CD14-positive monocyte (primary cell): ENCODE data around the gene CT47C1. TPM values are rescaled to one million over a fixed set of nuclear protein-coding genes. Genes with fewer than 3 reads are reported as not detected.

Experiments
- DNase-seq, 3 donors: peaks; one replicate each; pipeline ENCODE4 v3.0.0-alpha.2; 2011 to 2022
- H2AFZ ChIP-seq: 2 replicates; pipeline ENCODE4 v1.6.0; 2012; ENCODE audit warnings: mild to moderate bottlenecking, low read depth, low read length, inconsistent platforms; ENCODE audit not compliant: insufficient read depth, poor library complexity, severe bottlenecking
- H3K27ac ChIP-seq, 2 donors: 1 replicate in 1 of 2; 2 replicates in 1 of 2; pipeline ENCODE4 v1.5.1; 2012 to 2013; ENCODE audit warnings: low read length in 2 of 2, control low read depth in 1 of 2, inconsistent platforms in 1 of 2, low read depth in 1 of 2, mild to moderate bottlenecking in 1 of 2
- H3K27me3 ChIP-seq, 2 donors: one replicate each; pipeline versions ENCODE4 v1.6.0 to v1.6.1; 2011 to 2013; ENCODE audit warnings: low read length in 2 of 2; ENCODE audit not compliant: control insufficient read depth in 2 of 2, insufficient read depth in 2 of 2
- H3K36me3 ChIP-seq, 2 donors: replicated peaks in 1 of 2; 1 replicate in 1 of 2; 2 replicates in 1 of 2; pipeline versions ENCODE4 v1.5.1 to v1.6.1; 2012 to 2013; ENCODE audit warnings: low read length in 2 of 2, control low read depth in 1 of 2, inconsistent platforms in 1 of 2, mild to moderate bottlenecking in 1 of 2; ENCODE audit not compliant: insufficient read depth in 2 of 2, control insufficient read depth in 1 of 2
- H3K4me1 ChIP-seq, 2 donors: 1 replicate in 1 of 2; 2 replicates in 1 of 2; pipeline versions ENCODE4 v1.5.1 to v1.6.1; 2012 to 2013; ENCODE audit warnings: low read length in 2 of 2, control low read depth in 1 of 2, inconsistent platforms in 1 of 2, mild to moderate bottlenecking in 1 of 2, moderate library complexity in 1 of 2; ENCODE audit not compliant: insufficient read depth in 2 of 2, control insufficient read depth in 1 of 2
- H3K4me2 ChIP-seq: replicated peaks from 2 replicates; pipeline ENCODE3; 2012; ENCODE audit warnings: low read length, moderate library complexity, mild to moderate bottlenecking; ENCODE audit not compliant: poor library complexity, severe bottlenecking; ENCODE audit errors: extremely low read depth
- H3K4me3 ChIP-seq, 3 experiments: fragments of 200-600 bp in 1 of 3; sonication (generic) in 1 of 3; replicated peaks in 1 of 3; 1 replicate in 2 of 3; 2 replicates in 1 of 3; pipeline ENCODE4 v1.5.1; 2011 to 2013; ENCODE audit warnings: low read length in 3 of 3, mild to moderate bottlenecking in 3 of 3, control low read depth in 2 of 3, low read depth in 2 of 3, inconsistent platforms in 1 of 3, moderate library complexity in 1 of 3
- H3K79me2 ChIP-seq: 2 replicates; pipeline ENCODE4 v1.6.0; 2012; ENCODE audit warnings: mild to moderate bottlenecking, control low read depth, inconsistent platforms, low read length, moderate library complexity; ENCODE audit not compliant: insufficient read depth
- H3K9ac ChIP-seq: 2 replicates; pipeline ENCODE4 v1.6.0; 2017; ENCODE audit warnings: low read length, mild to moderate bottlenecking; ENCODE audit not compliant: insufficient read depth, poor library complexity, severe bottlenecking
- H3K9me3 ChIP-seq, 2 donors: replicated peaks in 1 of 2; 1 replicate in 1 of 2; 2 replicates in 1 of 2; pipeline versions ENCODE4 v1.5.1 to v1.6.1; 2012 to 2013; ENCODE audit warnings: low read length in 2 of 2, control low read depth in 1 of 2; ENCODE audit not compliant: control insufficient read depth in 1 of 2, insufficient read depth in 1 of 2
- H4K20me1 ChIP-seq: 2 replicates; pipeline ENCODE4 v1.6.0; 2012; ENCODE audit warnings: mild to moderate bottlenecking, low read length, control low read depth, moderate library complexity; ENCODE audit not compliant: insufficient read depth
- H3K27ac Mint-ChIP-seq, 7 donors: one replicate each; pipeline ENCODE4 v1.8.0; 2020; ENCODE audit warnings: mild to moderate bottlenecking in 7 of 7, mixed read lengths in 7 of 7, moderate library complexity in 6 of 7, inconsistent platforms in 2 of 7
- H3K27me3 Mint-ChIP-seq, 3 donors: one replicate each; pipeline ENCODE4 v1.8.0; 2021 to 2022; ENCODE audit warnings: low read depth in 3 of 3, mild to moderate bottlenecking in 3 of 3, mixed read lengths in 3 of 3, moderate library complexity in 3 of 3, inconsistent platforms in 1 of 3
- H3K36me3 Mint-ChIP-seq, 2 donors: one replicate each; pipeline ENCODE4 v1.8.0; 2020; ENCODE audit warnings: mixed read lengths in 2 of 2, inconsistent platforms in 1 of 2, mild to moderate bottlenecking in 1 of 2
- H3K4me1 Mint-ChIP-seq: one replicate; pipeline ENCODE4 v1.8.0; 2020; ENCODE audit warnings: mild to moderate bottlenecking, mixed read lengths
- H3K4me3 Mint-ChIP-seq, 2 donors: one replicate each; pipeline ENCODE4 v1.8.0; 2020; ENCODE audit warnings: mild to moderate bottlenecking in 2 of 2, mixed read lengths in 2 of 2, moderate library complexity in 1 of 2
- H3K9me3 Mint-ChIP-seq, 7 donors: one replicate each; pipeline ENCODE4 v1.8.0; 2020 to 2022; ENCODE audit warnings: mixed read lengths in 7 of 7, mild to moderate bottlenecking in 6 of 7, moderate library complexity in 6 of 7, inconsistent platforms in 2 of 7
- CTCF ChIP-seq: fragments of 200-600 bp; IDR thresholded peaks from one replicate; pipeline ENCODE4 v1.8.0; 2022; ENCODE audit warnings: antibody characterized with exemption, mild to moderate bottlenecking
- intact Hi-C, 2 donors: fragments of 100-400 bp; cut with micrococcal nuclease; formaldehyde crosslinking; loops; one replicate each; pipeline versions ENCODE4 v1.15.0 to v1.15.1; 2023
- polyA plus RNA-seq, 3 donors: library from polyadenylated mRNA; depleted of rRNA in 1 of 3; unstranded in 2 of 3; stranded (reverse) in 1 of 3; fragments of 300-500 nt in 2 of 3; fragments of >200 nt in 1 of 3; fragmentation: Illumina TruSeq in 2 of 3; gene quantifications; 1 replicate in 2 of 3; 2 replicates in 1 of 3; pipeline ENCODE4 v1.2.3, GENCODE V29; 2012 to 2021

The CT47C1 gene
- polyA plus RNA-seq, 3 donors, result not detected

DNA sequence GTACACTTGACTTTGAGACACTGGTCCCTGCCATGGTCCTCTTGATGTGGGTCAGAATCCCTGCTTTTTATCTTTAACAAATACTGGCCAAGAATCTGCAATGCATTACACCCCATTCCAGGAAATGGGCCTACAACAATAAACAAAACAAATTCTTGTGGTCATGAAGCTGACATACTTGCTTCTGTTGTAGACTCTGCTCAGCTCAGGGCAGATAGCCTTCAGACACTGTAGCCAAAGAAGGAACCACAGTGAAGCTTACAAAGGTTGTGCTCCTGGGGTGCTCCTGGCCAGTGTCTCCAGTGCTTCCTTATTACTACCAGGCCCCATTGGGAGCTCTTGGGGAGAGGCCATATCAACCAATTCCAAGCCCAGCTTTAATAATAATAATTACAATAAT is 33.0 kb downstream of the CT47C1 start:
- H3K4me1 ChIP-seq, result no peaks in the 10 kb centered on the region
- no peak for DNase-seq
- Mint-ChIP-seq H3K27ac (no peak overlapping the region), H3K36me3 (no peaks in the 10 kb centered on the region), H3K4me3 (no peak overlapping the region), H3K4me1 (no peaks in the 10 kb centered on the region), H3K27me3 (no peaks in the 10 kb centered on the region), H3K9me3 (no peaks in the 10 kb centered on the region)
- H4K20me1 ChIP-seq, result no peaks in the 10 kb centered on the region
- H3K79me2 ChIP-seq, result no peaks in the 10 kb centered on the region
- no peak overlapping the region for H3K4me2 ChIP-seq
- no peaks in the 10 kb centered on the region for H3K9me3 ChIP-seq
- H3K27me3 ChIP-seq, result no peaks in the 10 kb centered on the region
- H3K4me3 ChIP-seq, result no peak overlapping the region
- intact Hi-C loops, result no loop called here
- TF ChIP-seq CTCF, result no peak
- H3K27ac ChIP-seq, result no peak overlapping the region
- H3K9ac ChIP-seq, result no peak overlapping the region
- no peaks in the 10 kb centered on the region for H3K36me3 ChIP-seq
- H2AFZ ChIP-seq, result no peak overlapping the region

- TF ChIP-seq CTCF, result no peak
- Histone ChIP-seq H3K36me3 (no peaks in the 10 kb centered on the region), H4K20me1 (no peaks in the 10 kb centered on the region), H3K4me2 (no peak overlapping the region), H3K4me3 (no peak overlapping the region), H2AFZ (no peak overlapping the region), H3K9me3 (no peaks in the 10 kb centered on the region), H3K27me3 (no peaks in the 10 kb centered on the region), H3K27ac (no peak overlapping the region), H3K79me2 (no peaks in the 10 kb centered on the region), H3K4me1 (no peaks in the 10 kb centered on the region), H3K9ac (no peak overlapping the region)
- intact Hi-C loops, result no loop called here
- peaks cover 0 to 2% (median 0%) of the 10 kb centered on the region in 7 donors for H3K9me3 Mint-ChIP-seq
- no peaks in the 10 kb centered on the region for H3K36me3 Mint-ChIP-seq
- no peak overlapping the region for H3K4me3 Mint-ChIP-seq
- no peak for DNase-seq
- H3K27ac Mint-ChIP-seq, result no peak overlapping the region
- H3K27me3 Mint-ChIP-seq, result peaks cover 0 to 2% (median 2%) of the 10 kb centered on the region in 3 donors
- no peaks in the 10 kb centered on the region for H3K4me1 Mint-ChIP-seq
These were observed 34.4 kb downstream of the CT47C1 start for GRCh38 chrX:119107206-119107605.
